Endometrium (tissue), 2 donors: ENCODE data around the gene PABPN1.

Experiments
- FAIRE-seq: peaks from 2 replicates; lab custom pipeline; 2012; peaks lifted over from hg19 to GRCh38; lab: Jason Lieb, UNC
- donor health status: control.
- donor health status: control.

PABPN1 gene

GRCh38 chr14:23326491-23327332, 5.5 kb downstream of the PABPN1 start:
- FAIRE-seq, result no peak

DNA sequence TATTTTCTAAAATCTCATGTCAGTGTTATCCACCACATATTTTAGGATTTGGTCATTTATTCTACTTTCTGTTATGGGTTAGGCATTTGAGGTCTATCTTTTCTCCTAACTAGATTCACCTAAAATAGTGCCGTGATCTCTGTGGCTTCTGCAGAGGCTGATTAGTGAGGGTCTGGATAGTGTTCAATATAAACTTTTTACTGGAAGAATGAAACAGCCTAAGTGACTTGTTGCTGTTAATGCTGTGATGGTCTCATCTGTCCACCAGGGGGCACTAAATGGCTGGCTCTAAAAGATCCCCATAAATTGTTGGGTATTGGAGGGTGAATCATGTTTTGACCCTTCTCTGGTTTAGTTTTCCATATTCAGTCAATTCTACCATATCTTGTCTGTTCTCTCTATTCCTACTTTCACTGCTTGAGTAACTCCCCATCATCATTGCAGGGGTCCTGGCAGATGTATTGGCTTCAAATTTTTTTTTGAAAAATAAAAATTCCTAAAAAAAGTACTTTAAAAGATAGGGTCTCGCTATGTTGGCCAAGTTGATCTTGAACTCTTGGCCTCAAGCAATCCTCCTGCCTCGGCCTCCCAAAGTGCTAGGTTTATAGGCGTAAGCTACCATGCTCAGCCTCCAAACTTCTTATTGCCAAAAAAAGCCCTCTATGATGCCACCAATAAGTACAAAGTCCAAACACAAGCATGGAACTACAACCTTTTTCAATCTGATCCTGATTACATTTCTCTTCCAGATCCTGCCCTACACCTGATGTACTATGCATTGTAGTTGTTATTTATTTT, 6.9 kb downstream of the PABPN1 start:
- FAIRE-seq, result peak; percentile 54

- FAIRE-seq, result no peak
Measured at GRCh38 chr14:23335623-23336022, 14.4 kb downstream of the PABPN1 start.

DNA sequence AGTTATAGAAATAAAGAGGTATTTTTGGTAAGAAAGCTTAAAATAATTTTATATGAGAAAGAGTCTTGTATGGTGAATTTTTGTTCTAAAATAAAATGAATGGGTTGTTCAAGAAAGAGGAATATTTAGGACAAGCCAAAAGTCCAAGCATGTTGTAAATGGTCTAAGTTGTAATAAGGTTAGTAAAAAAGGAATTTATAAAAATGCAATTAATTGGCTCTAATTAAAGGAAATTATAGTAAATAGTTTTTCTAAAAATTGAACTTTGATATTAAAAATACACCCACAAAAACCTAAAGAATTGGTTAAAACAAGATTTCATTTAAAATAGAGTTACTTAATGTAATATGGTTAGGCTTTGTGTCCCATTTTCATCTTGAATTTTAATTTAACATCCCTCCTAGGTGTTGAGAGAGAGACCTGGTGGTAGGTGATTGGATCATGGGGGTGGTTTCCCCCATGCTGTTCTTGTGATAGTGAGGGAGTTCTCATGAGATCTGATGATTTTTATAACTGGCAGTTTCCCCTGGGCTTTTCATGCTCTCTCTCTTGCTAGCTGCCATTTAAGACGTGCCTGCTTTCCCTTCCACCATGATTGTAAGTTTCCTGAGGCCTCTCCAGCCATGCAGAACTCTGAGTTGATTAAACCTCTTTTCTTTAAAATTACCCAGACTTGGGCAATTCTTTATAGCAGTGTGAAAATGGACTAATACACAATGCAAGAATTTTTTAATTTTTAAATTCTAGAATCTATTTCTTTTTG, 18.4 kb downstream of the PABPN1 start:
- no peak for FAIRE-seq

DNA sequence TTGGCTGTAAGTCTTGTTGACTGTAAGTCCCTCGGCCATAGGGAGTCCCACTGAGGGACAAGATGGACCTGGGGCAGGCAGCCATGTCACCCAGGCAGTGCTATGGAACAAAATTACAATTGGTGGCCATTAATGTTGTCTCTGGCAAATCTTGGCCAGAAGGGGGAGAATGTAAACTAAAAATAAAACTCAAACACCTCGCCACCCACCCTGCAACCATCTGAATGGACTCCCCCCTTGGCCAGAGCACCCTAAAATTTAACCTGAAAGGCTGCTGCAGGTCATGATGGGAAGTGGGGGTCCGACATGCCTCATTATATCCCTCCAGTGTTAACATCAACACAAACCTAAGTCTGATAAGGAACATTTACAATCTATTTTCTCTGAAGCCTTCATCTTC, 23.2 kb downstream of the PABPN1 start:
- no peak for FAIRE-seq

- no peak for FAIRE-seq
Measured at GRCh38 chr14:23345987-23346692, 24.9 kb downstream of the PABPN1 start.

GRCh38 chr14:23346693-23347405, 25.6 kb downstream of the PABPN1 start:
- no peak for FAIRE-seq

DNA sequence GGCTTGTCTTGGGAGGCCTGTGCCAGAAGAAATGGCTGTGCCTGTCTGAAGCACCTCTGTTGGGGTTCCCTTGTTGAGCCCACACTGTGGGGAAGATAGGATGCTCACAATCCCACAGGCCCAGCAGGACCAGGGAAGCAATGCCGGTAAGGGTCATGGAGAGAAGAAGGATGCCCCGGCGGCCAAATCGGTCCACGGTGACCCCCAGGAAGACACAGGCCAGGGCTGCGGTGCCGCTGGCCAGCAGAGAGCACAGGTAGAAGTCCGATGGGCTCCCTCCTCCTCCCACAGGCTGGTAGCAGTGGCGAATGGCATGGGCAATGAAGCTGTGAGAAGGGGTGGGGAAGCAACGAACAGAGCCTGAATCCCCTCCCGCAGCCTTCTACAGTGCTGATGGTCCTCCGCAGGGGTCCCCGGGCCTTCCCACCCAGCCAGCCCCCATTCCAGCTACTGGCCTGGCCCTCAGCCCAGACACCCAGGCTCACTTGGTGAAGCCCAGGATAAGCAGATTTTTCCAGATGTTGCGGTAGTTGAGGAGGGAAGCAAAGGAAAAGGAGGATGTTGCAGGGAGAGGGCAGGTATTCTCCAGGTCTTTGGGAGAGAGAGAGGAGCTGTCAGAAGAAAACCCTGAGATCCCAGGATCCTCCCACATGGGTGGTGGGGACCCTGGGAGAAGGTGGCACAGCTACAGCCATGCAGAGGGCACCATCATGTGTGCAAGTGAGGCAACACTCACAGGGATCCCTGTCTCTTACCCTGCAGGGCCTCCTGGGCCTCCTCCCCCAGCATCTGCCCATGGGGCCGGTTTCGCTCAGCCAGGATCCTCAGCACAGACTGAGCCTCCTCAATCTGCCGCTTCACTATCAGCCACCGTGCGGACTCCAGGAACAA, 26.4 kb downstream of the PABPN1 start:
- no peak for FAIRE-seq

- no peak for FAIRE-seq
Measured at GRCh38 chr14:23348297-23348655, 27.0 kb downstream of the PABPN1 start.

DNA sequence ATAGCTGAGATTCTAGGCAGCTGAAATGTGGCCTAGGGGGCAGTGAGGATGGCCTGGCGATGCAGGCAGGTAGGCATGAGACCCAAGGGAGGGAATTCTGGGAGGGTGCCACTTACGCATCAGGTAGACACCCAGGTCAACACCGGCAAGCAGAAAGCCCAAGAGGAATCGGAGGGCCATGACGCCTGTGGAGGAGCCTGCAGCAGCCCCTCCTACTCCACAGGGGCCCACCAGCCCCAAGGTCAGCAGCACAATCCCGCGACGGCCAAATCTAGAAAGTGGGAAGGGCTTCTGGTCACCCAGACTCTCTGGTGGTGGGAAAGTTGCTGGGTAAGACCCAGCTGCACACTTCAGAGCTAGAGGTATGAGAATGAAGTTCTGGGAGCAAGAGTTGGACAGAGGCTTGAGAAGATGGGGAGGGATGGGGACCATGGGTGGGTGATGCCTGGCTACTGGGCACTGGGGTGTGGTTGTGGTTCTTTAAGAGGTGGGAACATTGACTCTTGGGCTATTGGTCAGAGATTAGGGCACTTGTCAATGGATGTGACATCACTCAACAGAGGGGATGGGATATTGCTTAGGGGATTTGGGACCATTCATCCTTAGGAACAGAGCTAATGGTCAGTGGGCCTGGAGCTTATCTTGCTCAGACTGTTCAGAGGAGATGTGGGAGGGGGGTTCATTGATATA, 28.0 kb downstream of the PABPN1 start:
- FAIRE-seq, result no peak

DNA sequence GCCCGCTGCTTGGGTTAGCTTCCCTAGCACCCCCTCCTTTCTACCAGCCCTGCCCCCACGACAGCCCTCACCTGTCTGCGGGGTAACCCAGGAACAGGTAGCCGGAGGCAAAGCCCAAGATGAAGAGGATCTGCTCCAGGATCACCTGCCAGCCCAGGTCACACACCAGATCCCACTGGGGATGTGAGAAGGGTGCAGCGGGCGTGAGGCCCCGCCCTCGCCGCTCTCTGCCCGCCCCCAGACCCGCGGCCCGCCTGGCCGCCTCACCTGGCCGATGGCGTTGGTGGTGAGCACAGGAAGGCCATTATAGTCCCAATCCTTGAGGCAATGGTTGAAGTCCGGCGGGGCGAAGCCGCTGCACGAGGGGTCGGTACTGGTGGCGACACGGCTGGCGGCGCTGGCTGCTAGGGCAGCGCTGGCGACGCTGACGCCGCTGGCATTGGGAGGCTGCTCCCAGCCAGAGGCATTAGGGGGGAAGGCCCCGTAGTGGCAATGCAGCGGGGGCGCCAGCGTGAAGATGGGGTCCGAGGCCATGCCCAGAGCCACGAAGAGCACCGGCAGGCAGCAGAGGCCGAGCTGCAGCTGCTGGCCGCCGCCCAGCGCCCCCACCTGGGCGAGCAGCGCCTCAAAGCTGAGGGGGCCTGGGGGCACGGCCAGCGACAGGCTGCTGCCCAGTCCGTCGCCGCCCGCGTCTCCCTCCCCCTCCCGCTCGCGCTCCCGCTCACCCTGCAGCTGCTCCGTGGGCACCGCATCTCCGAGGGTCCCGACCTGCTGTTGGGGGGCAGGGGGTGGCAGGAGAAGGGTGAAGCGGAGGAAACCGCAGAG, 30.6 kb downstream of the PABPN1 start:
- FAIRE-seq, result no peak

DNA sequence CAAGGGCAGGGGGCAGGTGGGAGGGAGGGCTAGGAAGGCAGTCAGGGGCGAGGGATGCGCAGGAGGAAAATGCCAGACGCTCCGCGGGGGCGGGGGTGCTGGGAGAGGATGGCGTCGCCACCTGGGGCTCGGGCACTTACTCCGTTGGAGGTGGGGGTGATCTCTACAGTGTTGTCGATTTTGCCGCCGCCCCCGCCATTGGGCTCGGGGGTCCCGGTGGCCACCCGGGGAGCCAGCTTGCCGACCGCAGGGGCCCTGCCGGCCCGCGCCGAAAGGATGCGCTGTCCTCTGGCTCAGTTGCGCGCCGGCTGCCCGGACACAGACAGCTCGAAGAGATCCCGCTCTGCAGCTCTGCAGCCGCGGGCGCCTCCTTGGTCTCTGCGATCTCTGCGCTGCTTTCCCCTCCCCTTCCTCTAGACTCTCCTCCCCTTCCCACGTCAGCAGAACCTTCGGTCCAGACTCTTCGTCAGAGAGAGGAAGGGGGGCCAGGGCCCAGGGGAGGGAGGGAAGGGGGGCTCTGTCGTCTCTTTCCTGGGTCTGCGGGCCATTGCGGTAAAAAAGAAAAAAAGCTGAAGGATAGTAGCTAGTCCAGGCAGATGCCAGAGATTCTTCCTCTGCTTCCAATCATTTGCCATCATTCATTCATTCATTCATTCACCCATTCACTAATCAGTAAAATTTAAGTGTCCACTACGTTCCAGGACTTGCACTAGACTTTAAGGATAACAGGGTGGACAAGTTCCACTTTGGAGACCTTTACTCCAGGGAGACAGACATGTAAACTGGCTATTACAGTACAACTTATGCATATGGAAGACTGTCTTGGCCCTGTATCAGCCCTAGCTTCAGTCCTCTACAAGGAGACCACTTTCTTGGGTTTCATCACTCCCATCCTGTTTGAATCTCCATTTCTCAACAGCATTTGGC, 31.5 kb downstream of the PABPN1 start, which contains the start of gene SLC22A17:
TSS of gene SLC22A17 (minus strand) at position 382 of the 927 bp plus-strand sequence.
- FAIRE-seq, result no peak

- no peak for FAIRE-seq
Measured at GRCh38 chr14:23353433-23353780, 32.1 kb downstream of the PABPN1 start.

DNA sequence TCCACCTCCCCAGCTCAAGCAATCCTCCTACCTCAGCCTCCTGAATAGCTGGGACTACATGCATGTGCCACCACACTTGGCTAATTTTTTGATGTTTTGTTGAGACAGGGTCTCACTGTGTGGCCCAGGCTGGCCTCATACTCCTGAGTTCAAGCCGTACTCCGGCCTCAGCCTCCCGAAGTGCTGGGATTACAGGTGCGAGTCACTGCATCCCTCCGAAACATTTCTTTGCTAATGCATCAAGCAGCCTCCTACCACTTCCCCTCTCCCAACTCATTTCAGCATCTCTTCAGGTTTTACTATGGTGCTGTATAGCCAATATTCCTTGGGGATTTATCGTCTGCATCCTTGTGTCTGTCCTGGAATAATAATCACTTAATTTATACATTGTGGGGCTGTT, 33.7 kb downstream of the PABPN1 start:
- no peak for FAIRE-seq

GRCh38 chr14:23355871-23356435, 34.7 kb downstream of the PABPN1 start:
- no peak for FAIRE-seq

GRCh38 chr14:23356662-23357061, 35.4 kb downstream of the PABPN1 start:
- FAIRE-seq, result no peak

DNA sequence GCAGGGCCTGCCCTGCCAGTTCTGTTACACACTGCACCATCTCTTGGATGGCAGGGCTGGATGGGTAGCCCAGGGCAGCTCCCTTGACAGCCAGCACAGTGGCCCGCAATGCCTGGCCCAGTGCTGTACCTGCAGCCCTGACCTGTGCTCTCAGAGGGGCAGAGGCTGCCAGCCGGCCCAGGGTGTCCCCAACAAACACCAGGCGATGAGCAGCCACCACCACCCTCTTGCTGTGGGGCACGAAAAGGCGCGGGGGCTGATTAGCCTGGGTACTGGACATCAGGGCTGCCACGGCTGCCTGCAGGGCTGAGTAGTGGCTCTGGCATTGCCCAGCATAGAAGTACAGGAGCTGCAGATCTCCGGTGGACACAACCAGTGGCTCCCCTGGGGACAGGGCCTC, 36.0 kb downstream of the PABPN1 start:
- FAIRE-seq, result no peak
